GM18498 (cell line): ENCODE data around the gene HAUS1.
"Not testable (repeated sequence)": the region's sequence is repeated elsewhere in the genome, so short reads cannot be mapped to it uniquely, and the experiment has no call there.

Source experiments
- ATAC-seq: cut with Tn5 transposase; IDR thresholded peaks from one replicate; pipeline ENCODE4 v1.9.1; 2021; ENCODE audit warnings: mild to moderate bottlenecking, moderate library complexity; ENCODE audit not compliant: unreplicated experiment

The HAUS1 gene

DNA sequence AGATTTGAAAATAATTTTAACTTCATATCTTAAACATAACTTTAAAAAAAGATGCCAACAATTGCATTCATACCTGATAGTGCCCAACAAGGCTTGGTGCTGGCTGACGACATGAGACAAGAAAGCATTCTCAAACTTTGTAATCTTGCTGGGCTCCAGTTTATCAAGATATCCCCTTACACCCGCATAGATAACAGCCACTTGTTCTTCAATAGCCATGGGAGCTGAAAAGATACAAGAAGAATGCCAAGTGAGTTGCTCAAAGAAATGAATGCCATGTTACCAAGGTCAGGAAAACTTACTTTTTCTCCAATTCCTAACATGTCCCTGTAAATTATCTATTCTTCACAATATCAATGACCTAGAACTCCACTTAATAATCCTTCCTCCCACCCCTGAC lies 19.8 kb upstream of the HAUS1 start:
- no peak for ATAC-seq

DNA sequence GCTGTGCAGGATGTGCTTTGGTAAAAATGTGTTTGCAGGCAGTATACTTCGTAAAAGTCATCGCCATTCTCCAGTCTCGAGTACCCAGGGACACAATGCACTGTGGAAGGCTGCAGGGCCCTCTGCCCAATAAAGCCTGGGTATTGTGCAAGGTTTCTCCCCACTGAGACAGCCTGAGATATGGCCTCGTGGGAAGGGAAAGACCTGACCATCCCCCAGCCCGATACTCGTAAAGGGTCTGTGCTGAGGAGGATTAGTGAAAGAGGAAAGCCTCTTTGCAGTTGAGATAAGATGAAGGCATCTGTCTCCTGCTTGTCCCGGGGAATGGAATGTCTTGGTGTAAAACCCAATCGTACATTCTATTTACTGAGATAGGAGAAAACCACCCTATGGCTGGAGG lies 15.7 kb upstream of the HAUS1 start:
- ATAC-seq, result not testable (repeated sequence)

DNA sequence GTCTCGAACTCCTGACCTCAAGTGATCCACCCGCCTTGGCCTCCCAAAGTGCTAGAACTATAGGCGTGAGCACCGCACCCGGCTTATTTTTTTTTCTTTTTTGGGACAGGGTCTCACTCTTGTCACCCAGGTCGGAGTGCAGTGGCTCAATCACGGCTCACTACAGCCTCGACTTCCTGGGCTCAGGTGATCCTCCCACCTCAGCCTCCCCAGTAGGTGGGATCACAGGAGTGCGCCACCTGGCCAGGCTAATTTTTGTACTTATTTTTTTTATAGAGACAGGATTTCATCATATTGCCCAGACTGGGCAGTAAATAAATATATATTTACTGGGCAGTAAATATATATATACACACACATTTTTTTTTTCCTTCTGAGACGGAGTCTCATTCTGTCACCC lies 8.7 kb upstream of the HAUS1 start:
- no peak for ATAC-seq

DNA sequence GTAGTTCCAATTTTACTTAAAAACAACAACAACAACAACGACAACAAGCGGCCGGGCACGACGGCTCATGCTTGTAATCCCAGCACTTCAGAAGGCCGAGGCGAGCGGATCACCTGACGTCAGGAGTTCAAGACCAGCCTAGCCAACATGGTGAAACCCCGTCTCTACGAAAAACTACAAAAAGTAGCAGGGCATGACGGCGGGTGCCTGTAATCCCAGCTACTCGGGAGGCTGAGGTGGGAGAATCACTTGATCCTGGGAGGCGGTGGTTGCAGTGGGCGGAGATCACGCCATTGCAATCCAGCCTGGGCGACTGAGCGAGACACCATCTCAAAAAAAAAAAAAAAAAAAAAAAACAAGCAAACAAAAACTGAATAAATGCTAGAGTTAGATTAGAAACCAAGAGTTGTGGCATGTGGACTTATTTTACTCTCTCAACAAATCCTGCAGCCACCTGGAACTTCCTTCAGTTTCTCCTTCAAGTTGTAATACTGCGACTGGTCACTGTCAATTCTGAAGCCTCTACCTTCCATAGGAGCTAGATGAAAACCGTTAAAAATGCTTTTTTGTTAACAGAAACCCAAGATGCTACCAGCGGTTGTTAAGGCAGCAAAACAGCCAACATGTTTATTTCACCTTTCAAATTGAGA lies 7.4 kb upstream of the HAUS1 start:
- ATAC-seq, result no peak

DNA sequence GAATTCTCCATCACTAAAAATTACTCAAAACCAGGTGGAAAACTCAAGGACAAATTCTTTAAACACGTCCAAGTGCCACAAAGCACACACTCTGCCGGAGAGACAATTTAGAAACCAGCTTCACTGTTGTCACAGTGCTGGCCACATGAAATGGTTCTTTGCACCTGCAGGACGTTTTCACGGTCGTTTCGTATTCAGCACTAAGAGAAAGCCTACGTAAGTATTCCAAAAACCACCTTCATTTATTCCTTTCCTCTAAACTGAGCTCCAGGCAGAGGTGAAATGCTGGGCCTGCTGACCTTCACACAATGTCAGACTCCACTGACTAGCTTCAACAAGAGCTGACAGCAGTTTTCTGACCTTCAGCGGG lies 6.8 kb upstream of the HAUS1 start:
- peak; percentile 33 for ATAC-seq

DNA sequence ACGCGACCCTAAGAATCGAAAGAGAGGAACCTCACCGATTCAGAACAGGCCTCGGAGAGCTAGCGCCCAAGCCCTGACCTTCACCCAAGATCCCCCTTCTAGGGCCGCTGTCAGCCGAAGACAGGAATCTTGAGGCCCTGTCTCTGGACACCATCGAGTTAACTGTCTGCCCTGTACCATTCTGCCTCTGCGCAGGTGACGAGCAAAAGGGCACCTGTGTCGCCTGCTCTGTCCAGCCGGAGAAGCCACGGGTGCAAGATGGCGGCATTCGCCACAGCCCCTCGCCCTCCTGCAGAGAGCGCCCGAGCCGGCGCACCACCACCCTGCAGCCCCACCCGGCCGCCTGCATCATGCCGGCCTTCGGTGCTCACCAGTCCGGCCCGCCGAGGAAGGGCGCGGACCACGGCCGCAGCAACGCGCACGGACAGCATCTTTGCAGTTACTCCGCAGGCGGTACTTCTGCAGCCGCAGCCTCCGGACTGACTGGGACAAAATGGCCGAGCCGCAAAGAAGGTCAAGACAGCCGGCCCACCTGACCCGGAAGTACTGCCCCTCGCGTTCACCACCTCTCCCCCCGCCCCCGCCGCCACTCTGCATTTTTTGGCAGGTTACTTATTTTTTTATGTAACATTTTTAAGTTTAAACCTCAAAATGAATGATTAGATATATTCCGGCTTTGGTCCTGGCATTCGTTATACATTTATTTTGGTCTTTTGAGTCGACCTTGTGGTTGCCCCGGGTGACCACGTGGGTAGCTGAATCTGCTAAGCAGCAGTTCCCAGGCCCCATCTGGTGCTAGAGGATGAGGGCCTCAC lies 6.2 kb upstream of the HAUS1 start, which contains the start of gene ATP5F1A:
TSS of gene ATP5F1A (minus strand) at position 496 of the 815 bp plus-strand sequence. CDS start at position 431, 65 bp downstream.
- ATAC-seq, result peak; percentile 79

DNA sequence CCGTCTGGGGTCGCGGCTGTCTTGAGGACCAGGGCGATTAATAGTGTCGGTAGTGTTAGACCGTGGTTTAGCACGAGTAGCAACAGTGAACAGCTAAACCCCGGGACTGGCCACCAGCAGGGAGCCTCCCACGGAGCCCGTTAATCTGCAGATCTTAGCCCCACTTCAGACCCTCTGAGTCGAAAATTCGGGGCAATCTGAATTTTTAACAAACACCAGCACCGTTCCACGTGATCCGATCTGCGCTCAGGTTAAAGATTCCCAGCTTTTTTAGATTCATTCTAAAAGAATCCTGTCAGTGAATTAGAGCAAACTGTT lies 5.6 kb upstream of the HAUS1 start:
- no peak for ATAC-seq

DNA sequence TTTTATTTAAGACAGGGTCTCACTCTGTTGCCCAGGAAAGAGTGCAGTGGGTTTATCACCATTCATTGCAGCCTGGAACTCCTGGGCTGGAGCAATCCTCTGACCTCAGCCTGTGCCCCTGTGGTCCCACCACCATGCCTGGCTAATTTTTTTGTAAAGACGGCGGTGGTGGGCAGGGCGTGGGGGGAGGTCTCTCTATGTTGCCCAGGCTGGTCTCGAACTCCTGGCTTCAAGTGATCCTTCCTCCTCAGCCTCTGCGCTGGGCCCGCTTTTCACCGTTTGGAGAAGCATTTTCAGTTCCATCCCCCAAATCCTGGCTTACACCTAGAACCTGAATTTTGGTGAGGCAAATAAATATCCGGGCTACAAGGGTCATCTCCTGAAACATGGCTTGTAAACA lies 4.7 kb upstream of the HAUS1 start:
- ATAC-seq, result no peak

DNA sequence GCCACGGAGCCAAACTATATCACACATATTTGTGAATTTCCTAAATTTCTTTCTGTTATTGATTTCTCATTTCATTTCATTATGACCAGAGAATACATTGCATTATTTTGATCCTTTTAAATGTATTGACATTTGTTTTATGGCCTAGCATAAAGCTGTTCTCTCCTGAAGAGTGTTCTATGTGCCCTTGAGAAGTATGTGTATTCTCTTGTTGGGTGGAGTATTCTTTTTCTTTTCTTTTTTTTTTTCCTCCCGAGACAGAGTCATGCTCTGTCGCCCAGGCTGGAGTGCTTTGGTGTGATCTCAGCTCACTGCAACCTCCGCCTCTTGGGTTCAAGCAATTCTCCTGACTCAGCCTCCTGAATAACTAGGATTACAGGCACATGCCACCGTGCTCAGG lies 5.2 kb downstream of the HAUS1 start:
- ATAC-seq, result no peak

DNA sequence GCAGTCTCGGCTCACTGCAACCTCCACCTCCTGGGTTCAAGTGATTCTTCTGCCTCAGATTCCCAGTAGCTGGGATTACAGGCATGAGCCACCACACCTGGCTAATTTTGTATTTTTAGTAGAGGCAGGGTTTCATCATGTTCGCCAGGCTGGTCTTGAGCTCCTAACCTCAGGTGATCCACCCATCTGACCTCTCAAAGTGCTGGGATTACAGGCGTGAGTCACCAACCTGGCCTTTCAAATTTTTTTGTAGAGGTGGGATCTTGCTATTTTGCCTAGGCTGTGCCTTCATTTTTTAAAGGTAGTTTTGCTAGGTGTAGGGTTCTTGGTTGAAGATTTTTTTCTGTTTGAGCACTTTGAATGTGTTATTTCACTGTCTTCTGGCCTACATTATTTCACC lies 6.2 kb downstream of the HAUS1 start:
- no peak for ATAC-seq

DNA sequence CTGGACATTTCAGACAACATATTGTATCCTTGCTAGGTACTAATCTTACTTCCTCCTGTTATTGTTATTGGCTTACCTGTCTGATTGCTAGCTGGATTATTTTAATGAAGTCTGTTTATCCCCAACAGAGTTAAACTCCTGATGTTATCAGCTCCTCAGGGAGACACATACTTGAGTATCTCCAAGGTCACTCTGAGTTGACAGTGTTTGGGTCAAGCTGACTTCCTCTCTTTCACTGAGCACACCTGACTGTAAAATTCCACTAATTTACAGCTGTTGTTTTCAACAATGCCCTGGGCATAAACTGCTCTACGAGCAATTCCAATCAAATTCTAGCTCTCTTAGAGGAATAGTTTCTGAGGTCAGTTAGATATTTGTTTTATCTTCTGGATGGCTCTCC lies 9.6 kb downstream of the HAUS1 start:
- ATAC-seq, result no peak

DNA sequence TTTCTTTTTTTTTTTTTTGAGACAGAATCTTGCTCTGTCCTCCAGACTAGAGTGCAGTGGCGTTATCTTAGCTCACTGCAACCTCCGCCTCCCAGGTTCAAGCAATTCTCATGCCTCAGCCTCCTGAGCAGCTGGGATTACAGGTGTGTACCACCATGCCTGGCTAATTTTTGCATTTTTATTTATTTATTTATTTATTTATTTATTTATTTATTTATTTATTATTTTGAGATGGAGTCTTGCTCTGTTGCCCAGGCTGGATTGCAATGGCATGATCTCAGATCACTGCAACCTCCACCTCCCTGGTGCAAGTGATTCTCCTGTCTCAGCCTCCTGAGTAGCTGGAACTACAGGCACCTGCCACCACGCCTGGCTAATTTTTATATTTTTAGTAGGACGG lies 22.4 kb downstream of the HAUS1 start:
- ATAC-seq, result not testable (repeated sequence)

DNA sequence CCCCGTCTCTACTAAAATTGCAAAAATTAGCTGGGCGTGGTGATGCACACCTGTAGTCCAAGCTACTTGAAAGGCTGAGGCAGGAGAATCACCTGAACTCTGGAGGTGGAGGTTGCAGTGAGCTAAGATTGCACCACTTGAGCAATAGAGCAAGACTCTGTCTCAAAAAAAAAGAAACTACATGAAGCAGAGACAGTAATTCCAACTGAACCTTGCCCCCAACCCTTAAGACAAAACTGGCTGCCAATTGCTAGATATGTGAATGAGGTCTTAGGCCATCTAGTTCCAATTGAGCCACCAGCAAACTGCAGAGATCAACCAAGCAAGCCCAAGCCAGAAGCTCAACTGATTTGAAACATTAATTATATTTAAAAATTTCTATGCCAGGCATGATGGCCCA lies 25.9 kb downstream of the HAUS1 start:
- no peak for ATAC-seq

DNA sequence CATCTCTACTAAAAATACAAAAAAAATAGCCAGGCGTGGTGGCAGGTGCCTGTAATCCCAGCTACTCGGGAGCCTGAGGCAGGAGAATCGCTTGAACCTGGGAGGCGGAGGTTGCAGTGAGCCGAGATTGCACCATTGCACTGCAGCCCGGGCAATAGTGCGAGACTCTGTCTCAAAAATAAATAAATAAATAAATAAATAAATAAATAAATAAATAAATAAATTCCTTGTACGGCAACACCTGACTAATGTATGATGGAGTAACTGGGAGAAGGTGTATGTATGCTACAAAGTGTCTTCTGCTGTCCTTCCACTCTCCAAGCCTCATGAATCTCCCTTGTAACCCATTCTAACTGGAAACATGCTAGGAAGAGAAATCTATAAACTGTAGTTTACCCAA lies 26.4 kb downstream of the HAUS1 start:
- ATAC-seq, result not testable (repeated sequence)

DNA sequence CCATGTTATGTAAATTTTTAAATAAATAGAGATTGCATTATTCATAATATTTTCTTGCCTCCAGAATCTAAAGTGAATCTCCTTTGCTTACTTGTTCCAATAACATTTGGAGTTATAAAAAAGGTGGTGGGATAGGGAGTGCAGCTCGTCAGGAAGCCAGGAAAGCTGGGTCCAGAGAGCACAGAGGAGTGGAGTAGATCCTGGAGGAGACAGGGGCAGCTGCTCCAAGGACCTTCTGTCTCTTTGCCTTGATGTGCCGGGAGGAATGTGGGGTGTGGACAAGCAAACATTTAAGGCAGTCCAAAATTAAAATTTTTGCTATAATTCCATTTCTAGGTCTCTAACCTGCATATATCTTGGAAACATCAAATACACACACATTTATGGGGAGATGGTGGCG lies 29.3 kb downstream of the HAUS1 start:
- no peak for ATAC-seq

DNA sequence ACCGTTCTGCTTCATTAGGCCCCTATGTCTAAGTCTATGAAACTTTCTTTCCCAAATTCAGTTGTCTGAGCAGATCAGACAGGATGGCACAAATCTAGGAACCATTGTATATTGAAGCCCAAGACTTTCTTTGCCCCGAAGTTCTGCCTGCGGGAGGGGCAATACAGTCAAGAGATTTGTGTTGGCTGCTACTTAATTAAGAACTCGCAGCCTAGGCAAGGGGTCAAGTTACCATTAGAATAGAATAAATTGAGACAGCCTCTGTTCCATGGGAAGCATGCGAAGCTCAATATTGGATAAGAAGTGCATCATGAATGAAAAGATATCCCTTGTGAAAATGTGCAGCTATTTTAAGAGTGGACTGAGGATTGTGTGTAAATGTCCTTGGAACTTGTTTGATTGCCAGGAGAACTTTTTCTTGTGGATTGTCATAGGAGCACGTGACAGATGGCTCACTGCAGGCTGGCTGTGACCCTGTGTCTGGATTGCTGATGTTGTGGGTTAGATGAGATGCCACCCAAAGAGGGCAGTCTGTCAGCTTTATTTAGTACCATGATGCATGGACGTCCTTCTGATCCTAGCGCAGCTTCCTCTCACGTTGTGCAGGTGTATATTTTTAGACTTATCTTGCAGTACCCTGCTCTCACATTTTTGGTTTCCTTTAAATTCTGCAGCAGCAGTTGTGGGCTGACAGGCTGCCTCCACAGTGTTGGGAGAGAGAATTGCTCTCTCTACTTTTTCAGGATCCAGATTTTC lies 30.9 kb downstream of the HAUS1 start:
- no peak for ATAC-seq

DNA sequence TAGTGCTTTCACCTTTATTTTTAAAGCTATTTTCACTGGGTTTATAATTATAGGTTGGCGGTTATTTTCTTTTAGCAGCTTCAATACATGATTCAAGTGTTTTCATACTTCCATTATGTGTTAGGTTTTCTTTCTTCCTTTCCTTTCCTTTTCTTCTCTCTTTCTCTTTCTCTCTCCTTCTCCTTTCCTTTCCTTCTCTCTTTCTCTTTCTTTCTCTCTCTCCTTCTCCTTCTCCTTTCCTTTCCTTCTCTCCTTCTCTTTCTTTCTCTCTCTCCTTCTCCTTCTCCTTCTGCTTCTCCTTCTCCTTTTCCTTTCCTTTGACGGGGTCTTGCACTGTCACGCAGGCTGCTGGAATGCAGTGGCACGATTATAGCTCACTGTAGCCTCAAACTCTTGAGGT lies 36.0 kb downstream of the HAUS1 start:
- no peak for ATAC-seq

DNA sequence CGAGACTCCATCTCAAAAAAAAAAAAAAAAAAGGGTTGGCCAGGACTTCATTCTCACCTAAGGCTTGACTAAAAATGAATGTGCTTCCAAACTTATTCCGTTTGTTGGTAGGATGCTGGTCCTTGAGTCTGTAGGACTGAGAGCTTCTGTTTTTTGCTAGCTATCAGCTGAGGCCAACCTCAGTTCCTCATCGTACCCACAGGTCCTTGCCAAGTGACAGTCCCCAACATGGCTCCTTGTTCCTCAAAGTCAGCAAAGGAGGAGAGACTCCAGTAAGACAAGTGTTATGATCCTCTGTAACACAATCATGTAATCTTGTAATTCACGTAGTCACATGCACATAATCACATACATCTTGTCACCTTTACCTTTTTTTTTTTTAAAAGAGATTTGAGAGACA lies 37.0 kb downstream of the HAUS1 start:
- no peak for ATAC-seq

DNA sequence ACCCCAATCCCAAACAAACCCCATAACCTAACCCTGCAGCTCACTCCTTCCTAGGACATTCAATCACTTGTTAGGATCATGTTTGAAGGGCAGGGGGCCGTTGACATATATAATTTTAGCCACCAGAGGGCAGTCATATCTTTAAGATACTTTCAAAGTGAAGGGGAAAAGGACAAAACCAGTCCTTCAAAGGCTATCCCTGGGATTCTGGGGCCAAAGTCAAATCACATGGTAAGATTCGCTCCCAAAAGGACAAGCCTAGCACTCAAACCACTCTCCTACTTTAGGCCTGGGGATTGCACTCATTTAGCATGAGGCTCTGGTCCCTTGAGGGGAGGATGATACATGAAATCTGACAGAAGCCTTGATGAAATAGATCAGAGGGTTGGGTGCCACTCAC lies 44.6 kb downstream of the HAUS1 start:
- no peak for ATAC-seq

DNA sequence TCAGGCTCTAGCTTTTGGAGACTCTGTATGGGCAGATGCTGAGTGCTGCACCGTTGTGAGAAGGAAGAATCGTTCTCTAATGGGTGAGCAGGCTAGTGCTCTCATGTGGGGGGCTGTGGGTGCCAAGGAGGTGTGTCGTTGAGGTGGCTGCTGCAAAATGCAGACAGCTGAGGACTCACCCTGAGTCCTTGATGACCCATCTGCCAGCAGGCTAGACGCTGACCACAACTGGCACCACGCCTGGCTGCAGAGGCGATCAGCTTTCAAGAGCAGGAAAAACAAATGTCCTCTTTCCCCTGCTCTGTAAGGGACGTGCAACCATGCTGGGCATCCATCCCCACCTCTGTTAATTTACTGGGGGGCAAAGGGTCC lies 48.2 kb downstream of the HAUS1 start:
- ATAC-seq, result no peak

DNA sequence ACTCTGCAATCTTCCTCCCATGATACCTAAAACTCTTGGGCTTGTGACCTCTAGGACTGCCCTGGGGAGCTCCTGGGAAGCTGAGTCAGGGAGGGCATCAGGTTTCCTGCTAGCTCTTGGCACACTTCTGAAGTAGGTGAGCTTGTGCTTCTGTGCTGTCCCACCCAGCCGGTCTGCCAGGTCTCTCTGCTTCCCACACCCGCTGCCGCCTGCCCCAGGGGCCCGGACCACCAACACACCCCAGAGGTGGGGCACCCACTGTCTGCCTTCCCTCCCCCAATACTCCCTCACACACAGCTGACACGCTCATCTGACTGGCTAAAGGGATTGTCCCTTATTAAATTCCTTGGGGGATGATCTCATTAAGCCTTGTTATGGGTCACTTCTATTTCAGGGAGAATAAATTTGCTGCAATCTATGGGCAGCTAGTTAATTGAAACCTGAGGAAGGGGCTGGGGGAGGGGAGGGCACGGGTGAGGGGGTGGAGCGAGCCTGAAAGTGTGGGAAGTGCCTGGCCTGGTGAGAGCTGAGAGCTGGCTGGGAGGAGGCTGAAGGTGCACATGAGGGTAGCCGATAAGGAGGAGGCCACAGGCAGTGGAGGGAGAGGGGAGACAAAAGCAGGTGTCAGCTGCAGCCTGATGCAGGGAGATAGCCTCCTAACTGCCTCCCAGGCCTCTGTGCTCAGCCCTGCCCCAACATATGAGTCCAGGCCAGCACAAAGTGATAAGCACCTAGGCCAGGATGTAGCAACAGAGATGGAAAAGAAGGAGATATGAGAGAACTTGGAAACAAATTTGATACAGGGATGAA lies 48.8 kb downstream of the HAUS1 start:
- no peak for ATAC-seq
